Activated CD4-positive, alpha-beta memory T cell treated with anti-CD3 and anti-CD28 coated beads for 36 hours (primary cell): Measurements from ENCODE around the gene SOX6. TPM values are rescaled to one million over a fixed set of nuclear protein-coding genes. Genes with fewer than 3 reads are reported as not detected.

Experiments used
- CTCF ChIA-PET: fragments of 350-600 bp; sonication (Branson Sonifier 250); formaldehyde crosslinking; loops from one replicate; lab custom pipeline; 2021; ENCODE audit warnings: antibody characterized with exemption, inconsistent platforms; lab: Charles Lee
- POLR2A ChIA-PET: fragments of 350-600 bp; sonication (Branson Sonifier 250); formaldehyde crosslinking; loops from one replicate; lab custom pipeline; 2021; ENCODE audit warnings: antibody characterized with exemption; lab: Charles Lee
- DNase-seq: peaks from one replicate; pipeline ENCODE4 v3.0.0-alpha.2; 2020
- H3K27ac Mint-ChIP-seq: one replicate; pipeline ENCODE4 v1.8.0; 2021; ENCODE audit warnings: mixed read lengths
- H3K27me3 Mint-ChIP-seq: one replicate; pipeline ENCODE4 v1.8.0; 2021; ENCODE audit warnings: mixed read lengths
- H3K36me3 Mint-ChIP-seq: one replicate; pipeline ENCODE4 v1.8.0; 2021; ENCODE audit warnings: mixed read lengths
- H3K4me1 Mint-ChIP-seq: one replicate; pipeline ENCODE4 v1.8.0; 2021; ENCODE audit warnings: low read depth, mixed read lengths
- H3K4me3 Mint-ChIP-seq: one replicate; pipeline ENCODE4 v1.8.0; 2021; ENCODE audit warnings: mild to moderate bottlenecking, mixed read lengths
- H3K9me3 Mint-ChIP-seq: one replicate; pipeline ENCODE4 v1.8.0; 2021; ENCODE audit warnings: mixed read lengths
- intact Hi-C: fragments of 100-400 bp; cut with micrococcal nuclease; formaldehyde crosslinking; loops from one replicate; pipeline ENCODE4 v1.15.1; 2023
- total RNA-seq, 2 experiments: library from RNA; stranded (reverse); gene quantifications; one replicate each; pipeline ENCODE4 v1.2.3, GENCODE V29; 2021

SOX6 gene
- total RNA-seq, 2 experiments from 2014 or later, result not detected

GRCh38 chr11:15958910-15959309 is 397.4 kb downstream of the SOX6 start:
- H3K4me1 Mint-ChIP-seq, result no peaks in the 10 kb centered on the region
- H3K27me3 Mint-ChIP-seq, result no peaks in the 10 kb centered on the region

GRCh38 chr11:15957234-15957633 is 399.1 kb downstream of the SOX6 start:
- POLR2A ChIA-PET, result no interaction called here
- Mint-ChIP-seq H3K4me1 (no peaks in the 10 kb centered on the region), H3K27me3 (no peaks in the 10 kb centered on the region), H3K9me3 (no peaks in the 10 kb centered on the region), H3K36me3 (no peaks in the 10 kb centered on the region), H3K4me3 (no peak overlapping the region), H3K27ac (no peak overlapping the region)
- DNase-seq, result no peak
- intact Hi-C loops, result no loop called here
- CTCF ChIA-PET, result no interaction called here

More at GRCh38 chr11:15958910-15959309, 397.4 kb downstream of the SOX6 start:
- H3K36me3 Mint-ChIP-seq, result no peaks in the 10 kb centered on the region
- DNase-seq, result no peak
- CTCF ChIA-PET, result no interaction called here
- intact Hi-C loops, result no loop called here
- no peaks in the 10 kb centered on the region for H3K9me3 Mint-ChIP-seq
- POLR2A ChIA-PET, result no interaction called here
- H3K27ac Mint-ChIP-seq, result no peak overlapping the region
- no peak overlapping the region for H3K4me3 Mint-ChIP-seq

- no peaks in the 10 kb centered on the region for H3K9me3 Mint-ChIP-seq
- no peak overlapping the region for H3K4me3 Mint-ChIP-seq
- no peak for DNase-seq
- H3K27me3 Mint-ChIP-seq, result no peaks in the 10 kb centered on the region
- H3K36me3 Mint-ChIP-seq, result no peaks in the 10 kb centered on the region
- ChIA-PET CTCF (no interaction called here), POLR2A (no interaction called here)
- H3K4me1 Mint-ChIP-seq, result no peaks in the 10 kb centered on the region
- intact Hi-C loops, result no loop called here
- no peak overlapping the region for H3K27ac Mint-ChIP-seq
Observed at GRCh38 chr11:15956302-15956701, 400.0 kb downstream of the SOX6 start.

- POLR2A ChIA-PET, result no interaction called here
Observed at GRCh38 chr11:15955595-15955994, 400.8 kb downstream of the SOX6 start.

GRCh38 chr11:15947681-15948648 is 408.4 kb downstream of the SOX6 start:
- no peak for DNase-seq
- H3K27me3 Mint-ChIP-seq, result no peaks in the 10 kb centered on the region
- H3K27ac Mint-ChIP-seq, result no peak overlapping the region
- H3K9me3 Mint-ChIP-seq, result peaks cover 15% of the 10 kb centered on the region
- ChIA-PET CTCF (no interaction called here), POLR2A (no interaction called here)
- no peaks in the 10 kb centered on the region for H3K4me1 Mint-ChIP-seq
- H3K4me3 Mint-ChIP-seq, result no peak overlapping the region
- H3K36me3 Mint-ChIP-seq, result peaks cover 2% of the 10 kb centered on the region
- intact Hi-C loops, result no loop called here

More at GRCh38 chr11:15955595-15955994, 400.8 kb downstream of the SOX6 start:
- H3K36me3 Mint-ChIP-seq, result no peaks in the 10 kb centered on the region
- H3K4me3 Mint-ChIP-seq, result no peak overlapping the region
- no peaks in the 10 kb centered on the region for H3K4me1 Mint-ChIP-seq
- no peaks in the 10 kb centered on the region for H3K9me3 Mint-ChIP-seq
- DNase-seq, result no peak
- H3K27me3 Mint-ChIP-seq, result no peaks in the 10 kb centered on the region
- H3K27ac Mint-ChIP-seq, result no peak overlapping the region
- CTCF ChIA-PET, result interaction anchor here (1.0 kb wide), 1 partner anchor 15 kb away, joined by 3 read pairs; no protein-coding TSS in a partner anchor
- intact Hi-C loops, result no loop called here

GRCh38 chr11:15945726-15946125 is 410.6 kb downstream of the SOX6 start:
- H3K9me3 Mint-ChIP-seq, result peaks cover 15% of the 10 kb centered on the region
- H3K4me3 Mint-ChIP-seq, result no peak overlapping the region
- ChIA-PET POLR2A (no interaction called here), CTCF (no interaction called here)
- no peaks in the 10 kb centered on the region for H3K27me3 Mint-ChIP-seq
- intact Hi-C loops, result no loop called here
- H3K4me1 Mint-ChIP-seq, result no peaks in the 10 kb centered on the region
- no peak for DNase-seq
- no peak overlapping the region for H3K27ac Mint-ChIP-seq
- H3K36me3 Mint-ChIP-seq, result peaks cover 2% of the 10 kb centered on the region

GRCh38 chr11:15944460-15944859 is 411.9 kb downstream of the SOX6 start:
- DNase-seq, result no peak
- Mint-ChIP-seq H3K36me3 (peaks cover 2% of the 10 kb centered on the region), H3K27me3 (peaks cover 4% of the 10 kb centered on the region), H3K4me3 (no peak overlapping the region), H3K27ac (no peak overlapping the region), H3K4me1 (no peaks in the 10 kb centered on the region), H3K9me3 (peaks cover 15% of the 10 kb centered on the region)
- ChIA-PET POLR2A (no interaction called here), CTCF (no interaction called here)
- intact Hi-C loops, result no loop called here

- Mint-ChIP-seq H3K27ac (no peak overlapping the region), H3K4me3 (no peak overlapping the region), H3K27me3 (peaks cover 4% of the 10 kb centered on the region), H3K4me1 (no peaks in the 10 kb centered on the region), H3K9me3 (peaks cover 13% of the 10 kb centered on the region), H3K36me3 (peaks cover 2% of the 10 kb centered on the region)
- CTCF ChIA-PET, result no interaction called here
- no peak for DNase-seq
- intact Hi-C loops, result no loop called here
- POLR2A ChIA-PET, result no interaction called here
Observed at GRCh38 chr11:15943418-15944197, 412.7 kb downstream of the SOX6 start.

- POLR2A ChIA-PET, result no interaction called here
Observed at GRCh38 chr11:15942936-15943335, 413.4 kb downstream of the SOX6 start.

GRCh38 chr11:15942126-15942525 is 414.2 kb downstream of the SOX6 start:
- POLR2A ChIA-PET, result no interaction called here
- Mint-ChIP-seq H3K27me3 (peaks cover 4% of the 10 kb centered on the region), H3K4me3 (no peak overlapping the region), H3K9me3 (peaks cover 7% of the 10 kb centered on the region), H3K27ac (no peak overlapping the region), H3K4me1 (no peaks in the 10 kb centered on the region), H3K36me3 (no peaks in the 10 kb centered on the region)
- CTCF ChIA-PET, result interaction anchor here (0.6 kb wide), 1 partner anchor 569 kb away, joined by 3 read pairs; no protein-coding TSS in a partner anchor
- no peak for DNase-seq
- intact Hi-C loops, result no loop called here

More at GRCh38 chr11:15942936-15943335, 413.4 kb downstream of the SOX6 start:
- CTCF ChIA-PET, result no interaction called here
- Mint-ChIP-seq H3K27me3 (peaks cover 4% of the 10 kb centered on the region), H3K36me3 (peaks cover 2% of the 10 kb centered on the region), H3K27ac (no peak overlapping the region), H3K4me3 (no peak overlapping the region), H3K4me1 (no peaks in the 10 kb centered on the region), H3K9me3 (peaks cover 13% of the 10 kb centered on the region)
- intact Hi-C loops, result no loop called here
- no peak for DNase-seq

GRCh38 chr11:15941206-15941770 is 415.1 kb downstream of the SOX6 start:
- Mint-ChIP-seq H3K27me3 (peaks cover 4% of the 10 kb centered on the region), H3K4me1 (no peaks in the 10 kb centered on the region), H3K27ac (no peak overlapping the region), H3K4me3 (no peak overlapping the region), H3K9me3 (peaks cover 2% of the 10 kb centered on the region), H3K36me3 (no peaks in the 10 kb centered on the region)
- ChIA-PET POLR2A (no interaction called here), CTCF (interaction anchor here (1.0 to 1.8 kb wide), 3 partner anchors 14 to 673 kb away, joined by 3 to 10 read pairs (median 3); no protein-coding TSS in a partner anchor)
- intact Hi-C loops, result loop anchor here (2.0 kb wide), 1 partner anchor 666 kb away; no protein-coding TSS in a partner anchor
- peak; percentile 25 for DNase-seq
